Measurements from ENCODE around the gene CASTOR2. TPM values are rescaled to one million over a fixed set of nuclear protein-coding genes. Genes with fewer than 3 reads are reported as not detected.

CASTOR2 gene
- total RNA-seq, 1 experiment from 2014 or later = 26.5 TPM

DNA sequence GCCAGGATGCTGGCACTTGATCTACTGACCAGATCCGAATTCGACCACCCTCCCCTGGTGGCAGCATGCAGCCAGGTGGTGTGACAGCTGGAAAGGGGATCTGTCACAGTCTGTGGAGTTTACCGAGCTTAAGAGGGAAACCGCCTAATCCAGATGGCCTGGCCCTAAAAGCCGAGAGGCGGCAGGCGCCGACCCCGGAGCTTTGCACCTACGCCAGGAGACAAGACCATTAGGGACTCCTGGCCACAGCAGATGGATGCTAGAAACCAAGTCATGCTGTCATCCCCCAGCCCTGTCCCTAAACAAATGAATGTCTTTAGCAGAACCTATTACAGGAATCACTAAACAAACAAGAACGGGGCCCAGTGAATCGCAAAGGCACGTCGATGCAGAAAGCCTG lies 81.4 kb downstream of the CASTOR2 start:
- Histone ChIP-seq H3K23me2 (ENCODE audit: insufficient read length, low read depth, low read length, poor library complexity, severe bottlenecking) (no peaks in the 10 kb centered on the region), H2BK20ac (ENCODE audit: low read depth, low read length, poor library complexity, severe bottlenecking) (no peak overlapping the region), H2BK15ac (ENCODE audit: low read depth, low read length) (no peak overlapping the region), H2AK5ac (ENCODE audit: insufficient read length, low read length) (no peak overlapping the region), H3K9me3 (ENCODE audit: control insufficient read depth, low read depth, low read length) (no peaks in the 10 kb centered on the region), H3K4me2 (ENCODE audit: insufficient read depth, insufficient read length, low read length) (no peak overlapping the region), H2BK120ac (ENCODE audit: low read depth, low read length, poor library complexity, severe bottlenecking) (no peak overlapping the region), H4K8ac (replicated peaks; ENCODE audit: insufficient read length, low read depth, low read length) (no peak overlapping the region), H3K4me1 (ENCODE audit: insufficient read depth, low read length) (no peaks in the 10 kb centered on the region), H3K79me2 (ENCODE audit: insufficient read depth, low read length) (no peaks in the 10 kb centered on the region), H3T11ph (ENCODE audit: low read length) (no peak overlapping the region), H3K27ac (ENCODE audit: insufficient read length, low read depth, low read length) (no peak overlapping the region), H3K18ac (ENCODE audit: insufficient read length, low read depth, low read length) (no peak overlapping the region), H3K56ac (ENCODE audit: insufficient read length, low read depth, low read length) (no peak overlapping the region), H3K79me1 (ENCODE audit: insufficient read depth, low read depth, low read length, poor library complexity, severe bottlenecking) (no peaks in the 10 kb centered on the region), H2BK5ac (ENCODE audit: insufficient read length, low read length) (no peak overlapping the region), H2AFZ (ENCODE audit: low read length) (no peak overlapping the region), H3K9ac (ENCODE audit: extremely low read depth, insufficient read length, low read length) (no peak overlapping the region), H4K91ac (ENCODE audit: insufficient read length, low read depth, low read length) (no peak overlapping the region), H3K23ac (ENCODE audit: insufficient read length, low read depth, low read length) (no peak overlapping the region), H4K20me1 (ENCODE audit: control insufficient read depth, insufficient read depth, insufficient read length) (no peaks in the 10 kb centered on the region), H2BK12ac (ENCODE audit: insufficient read length, low read depth, low read length) (no peak overlapping the region), H3K4ac (ENCODE audit: low read depth, low read length) (no peak overlapping the region), H4K5ac (ENCODE audit: insufficient read length, low read depth, low read length) (no peak overlapping the region), H3K27me3 (ENCODE audit: insufficient read depth, low read length) (no peaks in the 10 kb centered on the region), H3K14ac (ENCODE audit: insufficient read depth, low read length) (no peak overlapping the region)
- no CpG with 5 or more reads among the region's 14 CpGs for WGBS (ENCODE audit: extremely low coverage, insufficient read length, low lambda C conversion rate)
- Mint-ChIP-seq H3K4me1 (peaks cover 4% of the 10 kb centered on the region in 2 experiments), H3K27ac (no peak overlapping the region), H3K36me3 (ENCODE audit: insufficient read depth in 1 of 3, low read depth in 3 of 3) (peaks cover 8 to 43% (median 39%) of the 10 kb centered on the region in 3 experiments), H3K27me3 (ENCODE audit: low read depth) (no peaks in the 10 kb centered on the region), H3K9me3 (no peaks in the 10 kb centered on the region), H3K4me3 (no peak overlapping the region)
- no peak for DNase-seq
- TF ChIP-seq, protein P1, sequence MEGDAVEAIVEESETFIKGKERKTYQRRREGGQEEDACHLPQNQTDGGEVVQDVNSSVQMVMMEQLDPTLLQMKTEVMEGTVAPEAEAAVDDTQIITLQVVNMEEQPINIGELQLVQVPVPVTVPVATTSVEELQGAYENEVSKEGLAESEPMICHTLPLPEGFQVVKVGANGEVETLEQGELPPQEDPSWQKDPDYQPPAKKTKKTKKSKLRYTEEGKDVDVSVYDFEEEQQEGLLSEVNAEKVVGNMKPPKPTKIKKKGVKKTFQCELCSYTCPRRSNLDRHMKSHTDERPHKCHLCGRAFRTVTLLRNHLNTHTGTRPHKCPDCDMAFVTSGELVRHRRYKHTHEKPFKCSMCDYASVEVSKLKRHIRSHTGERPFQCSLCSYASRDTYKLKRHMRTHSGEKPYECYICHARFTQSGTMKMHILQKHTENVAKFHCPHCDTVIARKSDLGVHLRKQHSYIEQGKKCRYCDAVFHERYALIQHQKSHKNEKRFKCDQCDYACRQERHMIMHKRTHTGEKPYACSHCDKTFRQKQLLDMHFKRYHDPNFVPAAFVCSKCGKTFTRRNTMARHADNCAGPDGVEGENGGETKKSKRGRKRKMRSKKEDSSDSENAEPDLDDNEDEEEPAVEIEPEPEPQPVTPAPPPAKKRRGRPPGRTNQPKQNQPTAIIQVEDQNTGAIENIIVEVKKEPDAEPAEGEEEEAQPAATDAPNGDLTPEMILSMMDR (conservative IDR thresholded peaks at IDR 0.05) = no peak

Measured in H9 (cell line).